ENCODE measurements around the gene MED8.
"Not testable (repeated sequence)": the region's sequence is repeated elsewhere in the genome, so short reads cannot be mapped to it uniquely, and the experiment has no call there.

The MED8 gene

GRCh38 chr1:43414634-43415223 lies 25.1 kb upstream of the MED8 start:
- H3K9ac ChIP-seq (ENCODE audit: low read length) = no peak overlapping the region
- no peak overlapping the region for H3K4me2 ChIP-seq (ENCODE audit: low read depth, low read length)
- H3K9me3 ChIP-seq (replicated peaks; ENCODE audit: insufficient read depth, low read length) = no peaks in the 10 kb centered on the region
- no peak overlapping the region for H3K4me3 ChIP-seq (ENCODE audit: low read length)
- no peaks in the 10 kb centered on the region for H3K4me1 ChIP-seq (ENCODE audit: low read length)
- TF ChIP-seq EZH2phosphoT487 (IDR thresholded peaks at IDR 0.05; ENCODE audit: low read length) = no peak
- peak; percentile 53 for TF ChIP-seq CTCF (IDR thresholded peaks at IDR 0.05; ENCODE audit: low read length)
- TF ChIP-seq EZH2 (optimal IDR thresholded peaks at IDR 0.05; ENCODE audit: low read depth, low read length) = no peak
- H3K36me3 ChIP-seq (replicated peaks; ENCODE audit: insufficient read depth, low read length) = no peaks in the 10 kb centered on the region
- H3K9me2 ChIP-seq (replicated peaks; ENCODE audit: insufficient read depth, low read length) = no peaks in the 10 kb centered on the region
- peak; percentile 43 for DNase-seq
- H3K27me3 ChIP-seq (replicated peaks; ENCODE audit: insufficient read depth, low read length) = no peaks in the 10 kb centered on the region
- H4K20me1 ChIP-seq (ENCODE audit: insufficient read depth, low read length) = no peaks in the 10 kb centered on the region
- no peak overlapping the region for H3K27ac ChIP-seq (ENCODE audit: low read length)
- no peak overlapping the region for H2AFZ ChIP-seq (ENCODE audit: low read length)
- no peaks in the 10 kb centered on the region for H3K79me2 ChIP-seq (ENCODE audit: low read length)
- H3F3A ChIP-seq (ENCODE audit: insufficient read depth, low read length) = no peaks in the 10 kb centered on the region

- H3K9me2 ChIP-seq (replicated peaks; ENCODE audit: insufficient read depth, low read length); H3K36me3 ChIP-seq (replicated peaks; ENCODE audit: insufficient read depth, low read length); DNase-seq; H3K4me2 ChIP-seq (ENCODE audit: low read depth, low read length); H3K4me1 ChIP-seq (ENCODE audit: low read length); H3K9me3 ChIP-seq (replicated peaks; ENCODE audit: insufficient read depth, low read length); H3K79me2 ChIP-seq (ENCODE audit: low read length); H3K27ac ChIP-seq (ENCODE audit: low read length); H3K27me3 ChIP-seq (replicated peaks; ENCODE audit: insufficient read depth, low read length); H3K4me3 ChIP-seq (ENCODE audit: low read length); H3K9ac ChIP-seq (ENCODE audit: low read length); H4K20me1 ChIP-seq (ENCODE audit: insufficient read depth, low read length); H2AFZ ChIP-seq (ENCODE audit: low read length); H3F3A ChIP-seq (ENCODE audit: insufficient read depth, low read length): not testable (repeated sequence)
Observed at GRCh38 chr1:43413426-43413825, 23.8 kb upstream of the MED8 start.

- Histone ChIP-seq H3K27ac (ENCODE audit: low read length) (no peak overlapping the region), H3K4me3 (ENCODE audit: low read length) (no peak overlapping the region), H3K9ac (ENCODE audit: low read length) (no peak overlapping the region), H4K20me1 (ENCODE audit: insufficient read depth, low read length) (no peaks in the 10 kb centered on the region), H3K9me2 (replicated peaks; ENCODE audit: insufficient read depth, low read length) (no peaks in the 10 kb centered on the region), H3K36me3 (replicated peaks; ENCODE audit: insufficient read depth, low read length) (no peaks in the 10 kb centered on the region), H3K4me2 (ENCODE audit: low read depth, low read length) (no peak overlapping the region), H3K4me1 (ENCODE audit: low read length) (no peaks in the 10 kb centered on the region), H3K27me3 (replicated peaks; ENCODE audit: insufficient read depth, low read length) (no peaks in the 10 kb centered on the region), H2AFZ (ENCODE audit: low read length) (no peak overlapping the region), H3K79me2 (ENCODE audit: low read length) (no peaks in the 10 kb centered on the region), H3K9me3 (replicated peaks; ENCODE audit: insufficient read depth, low read length) (no peaks in the 10 kb centered on the region), H3F3A (ENCODE audit: insufficient read depth, low read length) (no peaks in the 10 kb centered on the region)
- TF ChIP-seq EZH2phosphoT487 (IDR thresholded peaks at IDR 0.05; ENCODE audit: low read length) = no peak
- TF ChIP-seq EZH2 (optimal IDR thresholded peaks at IDR 0.05; ENCODE audit: low read depth, low read length) = no peak
- no peak for DNase-seq
Observed at GRCh38 chr1:43410571-43410970, 21.0 kb upstream of the MED8 start.

- Histone ChIP-seq H3K36me3 (replicated peaks; ENCODE audit: insufficient read depth, low read length) (no peaks in the 10 kb centered on the region), H3K9ac (ENCODE audit: low read length) (no peak overlapping the region), H3K9me3 (replicated peaks; ENCODE audit: insufficient read depth, low read length) (no peaks in the 10 kb centered on the region), H3K4me2 (ENCODE audit: low read depth, low read length) (no peak overlapping the region), H3K79me2 (ENCODE audit: low read length) (no peaks in the 10 kb centered on the region), H3K4me1 (ENCODE audit: low read length) (no peaks in the 10 kb centered on the region), H2AFZ (ENCODE audit: low read length) (no peak overlapping the region), H3K4me3 (ENCODE audit: low read length) (no peak overlapping the region), H3K27me3 (replicated peaks; ENCODE audit: insufficient read depth, low read length) (no peaks in the 10 kb centered on the region), H4K20me1 (ENCODE audit: insufficient read depth, low read length) (no peaks in the 10 kb centered on the region), H3K9me2 (replicated peaks; ENCODE audit: insufficient read depth, low read length) (no peaks in the 10 kb centered on the region), H3F3A (ENCODE audit: insufficient read depth, low read length) (no peaks in the 10 kb centered on the region), H3K27ac (ENCODE audit: low read length) (no peak overlapping the region)
- no peak for DNase-seq
- no peak for TF ChIP-seq EZH2 (optimal IDR thresholded peaks at IDR 0.05; ENCODE audit: low read depth, low read length)
Observed at GRCh38 chr1:43405876-43406234, 16.3 kb upstream of the MED8 start.
